HG03565 (cell line): ENCODE data around the gene PLEKHA5.
"Not testable (repeated sequence)": the region's sequence is repeated elsewhere in the genome, so short reads cannot be mapped to it uniquely, and the experiment has no call there.

Source experiments
- ATAC-seq: cut with Tn5 transposase; IDR thresholded peaks from one replicate; pipeline ENCODE4 v1.9.1; 2021; ENCODE audit warnings: mild to moderate bottlenecking, moderate library complexity; ENCODE audit not compliant: unreplicated experiment

The PLEKHA5 gene

GRCh38 chr12:19398376-19399363 is 269.1 kb downstream of the PLEKHA5 start:
- no peak for ATAC-seq

DNA sequence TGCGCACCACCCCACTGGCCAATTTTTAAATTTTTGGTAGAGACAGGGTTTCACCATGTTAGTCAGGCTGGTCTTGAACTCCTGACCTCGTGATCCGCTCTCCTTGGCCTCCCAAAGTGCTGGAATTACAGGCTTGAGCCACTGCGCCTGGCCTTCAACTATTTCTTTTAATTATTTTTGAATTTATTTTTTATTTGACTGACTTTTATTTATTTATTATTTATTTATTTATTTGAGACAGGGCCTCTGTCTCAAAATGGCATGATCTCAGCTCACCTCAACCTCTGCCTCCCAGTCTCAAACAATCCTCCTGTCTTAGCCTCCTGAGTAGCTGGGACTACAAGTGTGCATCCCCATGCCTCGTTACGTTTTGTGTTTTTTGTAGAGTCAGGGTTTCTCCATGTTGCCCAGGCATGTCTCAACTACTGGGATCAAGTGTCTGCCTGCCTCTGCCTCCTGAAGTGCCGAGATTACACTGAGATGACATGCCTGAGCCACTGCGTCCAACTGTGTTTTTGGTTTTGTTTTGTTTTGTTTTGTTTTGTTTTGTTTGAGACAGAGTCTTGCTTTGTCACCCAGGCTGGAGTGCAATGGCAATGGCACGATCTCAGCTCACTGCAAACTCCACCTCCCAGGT is 271.2 kb downstream of the PLEKHA5 start:
- not testable (repeated sequence) for ATAC-seq

DNA sequence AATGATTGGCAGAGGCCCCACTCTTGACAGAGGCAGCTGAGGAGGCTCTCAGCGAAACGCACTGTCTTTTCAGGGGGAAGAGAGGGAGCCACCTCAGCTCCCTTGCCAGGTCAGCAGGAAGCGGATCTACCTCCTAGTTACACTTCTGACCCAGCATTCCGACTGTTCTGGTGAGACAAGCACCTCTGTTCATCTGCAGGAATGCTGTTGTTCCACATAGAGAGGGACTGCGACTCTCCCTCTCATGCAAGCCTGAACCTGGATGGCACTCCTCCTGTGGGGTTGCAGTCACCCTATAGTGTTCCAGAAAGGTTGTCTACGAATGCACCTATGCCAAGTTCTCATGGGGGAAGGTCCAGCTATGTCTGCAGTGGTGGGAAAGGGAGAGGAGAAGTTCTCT is 272.7 kb downstream of the PLEKHA5 start:
- no peak for ATAC-seq

DNA sequence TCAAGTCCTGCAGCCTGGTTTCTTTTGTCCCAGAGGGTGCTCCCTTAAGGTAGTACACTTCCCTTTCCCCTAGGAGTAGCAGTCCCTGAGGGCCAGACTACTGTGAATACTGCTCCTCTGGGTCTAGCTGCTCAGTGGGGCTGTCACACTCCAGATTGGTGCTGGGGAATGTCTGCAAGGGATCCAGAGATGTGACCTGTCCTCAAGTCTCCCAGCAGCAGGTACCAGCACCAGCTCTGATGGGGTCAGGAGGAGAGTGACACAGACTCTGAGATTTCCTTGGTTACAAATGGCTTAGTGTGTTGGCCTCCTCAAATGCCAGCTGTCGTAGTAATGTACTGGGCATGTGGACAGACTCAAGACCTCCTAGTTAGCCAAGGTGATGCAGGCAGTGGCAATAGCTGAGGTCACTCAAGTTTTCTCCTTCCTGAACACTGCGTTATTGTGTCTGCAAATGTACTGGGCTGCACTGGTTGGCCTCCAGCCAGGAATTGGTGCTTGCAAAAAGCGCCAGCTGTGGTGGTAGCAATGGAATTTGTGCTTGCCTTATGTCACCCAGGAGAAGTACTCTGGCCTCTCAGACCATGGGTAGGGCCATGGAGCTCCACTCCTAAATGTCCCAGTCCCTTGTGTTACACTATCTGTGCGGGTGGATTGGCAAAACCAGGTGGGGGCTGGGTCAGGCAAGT is 273.4 kb downstream of the PLEKHA5 start:
- no peak for ATAC-seq

- ATAC-seq = no peak
Measured at GRCh38 chr12:19404242-19404880, 274.8 kb downstream of the PLEKHA5 start.

- ATAC-seq = no peak
Measured at GRCh38 chr12:19409376-19409775, 279.8 kb downstream of the PLEKHA5 start.

- ATAC-seq = no peak
Measured at GRCh38 chr12:19410211-19410610, 280.7 kb downstream of the PLEKHA5 start.

GRCh38 chr12:19410629-19411185 is 281.2 kb downstream of the PLEKHA5 start:
- ATAC-seq = no peak

DNA sequence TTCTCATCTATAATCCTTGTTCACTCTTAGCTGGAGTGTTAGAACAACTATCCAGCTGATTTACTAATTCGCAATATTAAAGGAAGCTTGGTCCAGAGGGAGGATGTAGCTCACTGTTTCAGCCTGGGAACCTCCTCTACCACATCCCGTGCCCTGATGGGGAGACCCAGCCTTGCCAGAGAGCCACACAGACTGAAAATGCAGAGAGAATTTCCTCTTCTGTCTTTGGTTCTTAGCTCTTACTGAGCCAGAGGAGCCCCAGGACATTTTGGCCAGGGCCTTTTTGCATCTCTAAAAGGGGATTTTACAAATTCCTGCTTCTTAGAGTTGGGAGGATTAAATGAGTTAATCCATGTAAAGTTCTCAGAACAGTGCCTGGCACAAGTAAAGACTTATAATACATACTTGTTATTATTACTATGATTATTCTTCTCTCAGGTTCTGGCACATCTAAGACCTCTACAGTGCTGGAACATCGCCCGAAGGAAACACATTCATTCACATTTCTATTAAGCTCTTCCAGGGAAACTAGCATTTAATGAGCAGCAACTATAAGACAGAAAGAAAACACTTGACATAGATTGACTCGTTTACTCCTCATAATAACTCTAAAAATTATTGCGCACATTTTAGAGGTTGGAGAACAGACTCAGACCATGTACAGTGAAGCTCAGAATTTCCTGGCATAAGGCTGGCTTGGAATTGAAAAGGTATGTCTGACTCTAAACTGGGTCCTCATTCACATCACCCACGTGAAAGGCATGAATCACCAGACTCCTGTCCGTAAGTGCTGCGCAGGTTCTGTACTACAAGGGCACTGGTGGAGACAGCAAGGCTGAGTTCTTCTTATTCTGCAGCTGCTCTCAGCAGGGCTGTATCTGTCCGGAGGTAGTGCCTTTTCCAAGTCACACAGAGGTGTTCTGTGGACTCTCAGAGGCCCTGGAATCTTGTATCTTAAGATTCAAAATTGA is 282.0 kb downstream of the PLEKHA5 start:
- no peak for ATAC-seq

DNA sequence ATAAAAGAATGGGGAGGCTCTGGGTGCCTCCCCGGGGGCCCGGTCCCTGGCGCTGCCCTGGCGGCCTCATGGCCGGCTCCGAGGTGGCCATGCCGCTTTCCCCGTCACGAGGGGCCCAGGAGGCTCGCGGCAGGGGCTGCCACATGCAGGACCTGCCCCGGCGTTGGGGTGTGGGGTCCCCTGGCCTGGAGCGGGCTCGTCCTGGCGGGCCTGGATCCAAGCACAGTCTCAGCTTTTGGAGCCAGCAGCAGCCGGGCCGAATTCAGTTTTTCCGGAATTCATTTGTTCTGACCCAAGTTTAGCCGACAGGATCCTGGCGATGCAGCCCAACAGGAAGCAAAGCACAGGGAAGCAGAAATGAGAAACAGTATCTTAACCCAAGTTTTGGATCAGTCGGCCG is 283.3 kb downstream of the PLEKHA5 start:
- no peak for ATAC-seq

- not testable (repeated sequence) for ATAC-seq
Measured at GRCh38 chr12:19413582-19413981, 284.0 kb downstream of the PLEKHA5 start.

- no peak for ATAC-seq
Measured at GRCh38 chr12:19415563-19415962, 286.0 kb downstream of the PLEKHA5 start.

DNA sequence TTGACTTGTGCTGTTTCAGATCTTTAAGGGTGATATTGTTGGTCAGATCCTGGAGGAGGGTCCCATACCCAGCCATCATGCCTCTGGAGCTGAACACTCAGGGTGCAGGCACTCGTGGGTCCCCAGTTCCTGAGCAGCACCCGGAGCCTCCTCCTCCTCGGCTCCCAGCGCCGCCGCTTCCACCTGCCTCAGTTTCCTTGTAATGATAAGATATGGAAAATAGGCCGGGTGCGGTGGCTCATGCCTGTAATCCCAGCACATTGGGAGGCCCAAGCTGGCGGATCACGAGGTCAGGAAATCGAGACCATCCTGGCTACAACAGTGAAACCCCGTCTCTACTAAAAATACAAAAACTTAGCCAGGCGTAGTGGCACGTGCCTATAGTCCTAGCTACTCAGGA is 289.6 kb downstream of the PLEKHA5 start:
- ATAC-seq = no peak

GRCh38 chr12:19421503-19422282 is 292.2 kb downstream of the PLEKHA5 start:
- no peak for ATAC-seq

GRCh38 chr12:19423166-19423930 is 293.8 kb downstream of the PLEKHA5 start:
- ATAC-seq = no peak
